Skeletal muscle satellite cell (primary cell): ENCODE results near the gene PRAF2.

Experiments used
- H3K27me3 ChIP-seq: 2 replicates; pipeline ENCODE4 v1.7.0; 2013; ENCODE audit warnings: low read length; ENCODE audit not compliant: control insufficient read depth, insufficient read depth
- H3K36me3 ChIP-seq: 2 replicates; pipeline ENCODE4 v1.7.0; 2013; ENCODE audit warnings: mild to moderate bottlenecking, control low read depth, low read length; ENCODE audit not compliant: insufficient read depth
- H3K4me1 ChIP-seq: 2 replicates; pipeline ENCODE4 v1.7.0; 2013; ENCODE audit warnings: low read length; ENCODE audit not compliant: control insufficient read depth, insufficient read depth
- H3K4me2 ChIP-seq: 2 replicates; pipeline ENCODE4 v1.7.0; 2013; ENCODE audit warnings: mild to moderate bottlenecking, low read length
- H3K4me3 ChIP-seq: 2 replicates; pipeline ENCODE4 v1.7.0; 2013; ENCODE audit warnings: low read length
- H3K9ac ChIP-seq: 2 replicates; pipeline ENCODE4 v1.7.0; 2013; ENCODE audit warnings: mild to moderate bottlenecking, low read depth, low read length, moderate library complexity
- H3K9me3 ChIP-seq: replicated peaks from 2 replicates; pipeline ENCODE4 v1.7.0; 2013; ENCODE audit warnings: mild to moderate bottlenecking, control low read depth, low read length

Gene PRAF2

GRCh38 chrX:49060914-49061313 is 12.9 kb downstream of the PRAF2 start:
- no peak overlapping the region for H3K4me3 ChIP-seq
- no peaks in the 10 kb centered on the region for H3K9me3 ChIP-seq
- no peaks in the 10 kb centered on the region for H3K4me1 ChIP-seq
- H3K4me2 ChIP-seq = no peak overlapping the region
- H3K9ac ChIP-seq = no peak overlapping the region
- H3K27me3 ChIP-seq = no peaks in the 10 kb centered on the region
- H3K36me3 ChIP-seq = no peaks in the 10 kb centered on the region

GRCh38 chrX:49059681-49060085 is 14.1 kb downstream of the PRAF2 start:
- no peaks in the 10 kb centered on the region for H3K27me3 ChIP-seq
- no peaks in the 10 kb centered on the region for H3K4me1 ChIP-seq
- H3K4me2 ChIP-seq = no peak overlapping the region
- no peaks in the 10 kb centered on the region for H3K36me3 ChIP-seq
- H3K9ac ChIP-seq = no peak overlapping the region
- no peak overlapping the region for H3K4me3 ChIP-seq
- no peaks in the 10 kb centered on the region for H3K9me3 ChIP-seq

GRCh38 chrX:49059201-49059600 is 14.6 kb downstream of the PRAF2 start:
- Histone ChIP-seq H3K9ac (no peak overlapping the region), H3K4me3 (no peak overlapping the region), H3K4me2 (no peak overlapping the region)

GRCh38 chrX:49058794-49059193 is 15.0 kb downstream of the PRAF2 start, which contains the start of gene CCDC120:
TSS of gene CCDC120 (plus strand) at chrX:49058999. CDS start at chrX:49062042, 3,043 bp downstream.
- H3K9me3 ChIP-seq = no peaks in the 10 kb centered on the region
- H3K36me3 ChIP-seq = no peaks in the 10 kb centered on the region
- no peak within 1 kb of the TSS for H3K4me2 ChIP-seq
- no peaks in the 10 kb centered on the region for H3K27me3 ChIP-seq
- H3K9ac ChIP-seq = no peak within 1 kb of the TSS
- H3K4me3 ChIP-seq = no peak within 1 kb of the TSS
- no peaks in the 10 kb centered on the region for H3K4me1 ChIP-seq

More at GRCh38 chrX:49059201-49059600, 14.6 kb downstream of the PRAF2 start:
- H3K27me3 ChIP-seq = no peaks in the 10 kb centered on the region
- H3K9me3 ChIP-seq = no peaks in the 10 kb centered on the region
- no peaks in the 10 kb centered on the region for H3K4me1 ChIP-seq
- H3K36me3 ChIP-seq = no peaks in the 10 kb centered on the region

- peak overlapping the region; percentile 58 for H3K4me2 ChIP-seq
- H3K9ac ChIP-seq = peak overlapping the region; percentile 68
- H3K4me3 ChIP-seq = peak overlapping the region; percentile 66
- no peaks in the 10 kb centered on the region for H3K27me3 ChIP-seq
- H3K4me1 ChIP-seq = no peaks in the 10 kb centered on the region
- H3K9me3 ChIP-seq = no peaks in the 10 kb centered on the region
- no peaks in the 10 kb centered on the region for H3K36me3 ChIP-seq
Measured at GRCh38 chrX:49054073-49054762, 19.6 kb downstream of the PRAF2 start.

- no peaks in the 10 kb centered on the region for H3K27me3 ChIP-seq
- no peaks in the 10 kb centered on the region for H3K36me3 ChIP-seq
- peak overlapping the region; percentile 58 for H3K4me2 ChIP-seq
- no peaks in the 10 kb centered on the region for H3K9me3 ChIP-seq
- peak overlapping the region; percentile 66 for H3K4me3 ChIP-seq
- no peaks in the 10 kb centered on the region for H3K4me1 ChIP-seq
- peak overlapping the region; percentile 68 for H3K9ac ChIP-seq
Measured at GRCh38 chrX:49053223-49054072, 20.4 kb downstream of the PRAF2 start.

GRCh38 chrX:49043987-49044281 is 29.9 kb downstream of the PRAF2 start:
- H3K4me1 ChIP-seq = peaks cover 14% of the 10 kb centered on the region
- peak overlapping the region; percentile 44 for H3K9ac ChIP-seq
- no peaks in the 10 kb centered on the region for H3K27me3 ChIP-seq
- H3K9me3 ChIP-seq = no peaks in the 10 kb centered on the region
- H3K4me2 ChIP-seq = peak overlapping the region; percentile 77
- peaks cover 7% of the 10 kb centered on the region for H3K36me3 ChIP-seq
- peak overlapping the region; percentile 61 for H3K4me3 ChIP-seq

- Histone ChIP-seq H3K9me3 (no peaks in the 10 kb centered on the region), H3K36me3 (peaks cover 12% of the 10 kb centered on the region), H3K4me2 (peak within 1 kb of the TSS; percentile 83), H3K9ac (peak within 1 kb of the TSS; percentile 97), H3K4me1 (peaks cover 19% of the 10 kb centered on the region), H3K4me3 (peak within 1 kb of the TSS; percentile 72), H3K27me3 (no peaks in the 10 kb centered on the region)
Measured at GRCh38 chrX:49043220-49043986, 30.4 kb downstream of the PRAF2 start, which contains the start of gene TFE3. TSS of gene TFE3 (minus strand) at chrX:49043357. CDS start at chrX:49043226, 131 bp downstream.

GRCh38 chrX:49042581-49043219 is 31.1 kb downstream of the PRAF2 start:
- H3K4me3 ChIP-seq = peak overlapping the region; percentile 72
- H3K9ac ChIP-seq = peak overlapping the region; percentile 97
- peak overlapping the region; percentile 83 for H3K4me2 ChIP-seq
- no peaks in the 10 kb centered on the region for H3K9me3 ChIP-seq
- no peaks in the 10 kb centered on the region for H3K27me3 ChIP-seq
- peaks cover 24% of the 10 kb centered on the region for H3K4me1 ChIP-seq
- H3K36me3 ChIP-seq = peaks cover 19% of the 10 kb centered on the region

GRCh38 chrX:49041744-49042580 is 31.8 kb downstream of the PRAF2 start:
- Histone ChIP-seq H3K27me3 (no peaks in the 10 kb centered on the region), H3K9me3 (no peaks in the 10 kb centered on the region), H3K4me3 (peak overlapping the region; percentile 72), H3K4me1 (peaks cover 24% of the 10 kb centered on the region), H3K36me3 (peaks cover 25% of the 10 kb centered on the region), H3K4me2 (peak overlapping the region; percentile 83), H3K9ac (peak overlapping the region; percentile 97)
